Endometrial microvascular endothelial cells (primary cell): ENCODE data around the gene DNAJC15. TPM values are rescaled to one million over a fixed set of nuclear protein-coding genes. Genes with fewer than 3 reads are reported as not detected.
"Not testable (repeated sequence)": the region's sequence is repeated elsewhere in the genome, so short reads cannot be mapped to it uniquely, and the experiment has no call there.

Source experiments
- in situ Hi-C: cut with HindIII; loops from 2 replicates; pipeline ENCODE4 v1.10.0; 2017; ENCODE audit warnings: low sequenced_read_pairs, low pct_unique_long_range_greater_than_20kb; ENCODE audit errors: inconsistent ontology term
- total RNA-seq: library from RNA; depleted of rRNA; stranded (reverse); fragments of >200 nt; gene quantifications from one replicate; pipeline ENCODE4 v1.2.3, GENCODE V29; 2015; ENCODE audit errors: inconsistent ontology term

Gene DNAJC15
- 24.5 TPM for total RNA-seq

DNA sequence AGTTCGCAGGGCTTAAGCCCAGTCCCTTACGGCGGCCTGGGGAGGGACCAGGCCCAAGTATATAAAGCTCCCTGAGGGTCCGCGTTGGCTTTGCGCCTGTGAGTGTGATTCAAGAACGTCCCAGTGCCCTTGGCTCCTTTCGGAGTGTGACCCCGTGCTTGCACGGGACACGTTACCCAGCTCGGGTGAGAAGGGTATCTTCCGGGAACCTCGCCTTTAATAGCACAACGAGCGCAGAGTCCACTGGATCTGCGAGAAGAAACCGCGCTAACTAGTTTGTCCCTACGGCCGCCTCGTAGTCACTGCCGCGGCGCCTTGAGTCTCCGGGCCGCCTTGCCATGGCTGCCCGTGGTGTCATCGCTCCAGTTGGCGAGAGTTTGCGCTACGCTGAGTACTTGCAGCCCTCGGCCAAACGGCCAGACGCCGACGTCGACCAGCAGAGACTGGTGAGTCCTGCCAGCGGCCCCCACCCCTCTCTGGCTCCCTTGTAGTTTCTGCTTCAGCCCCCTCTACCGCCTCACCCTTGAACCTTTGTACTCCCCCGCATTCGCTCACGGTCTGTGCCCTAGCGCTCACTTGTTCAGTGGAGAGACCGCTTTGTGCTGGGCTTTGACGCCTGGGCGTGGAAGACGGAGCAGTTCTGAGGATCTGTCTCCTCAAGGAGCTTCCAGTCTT lies at the start of gene DNAJC15:
DNAJC15 (plus strand) TSS at position 298 of the 675 bp plus-strand sequence; CDS start at position 339, 41 bp downstream.
- in situ Hi-C loops: no loop called here

DNA sequence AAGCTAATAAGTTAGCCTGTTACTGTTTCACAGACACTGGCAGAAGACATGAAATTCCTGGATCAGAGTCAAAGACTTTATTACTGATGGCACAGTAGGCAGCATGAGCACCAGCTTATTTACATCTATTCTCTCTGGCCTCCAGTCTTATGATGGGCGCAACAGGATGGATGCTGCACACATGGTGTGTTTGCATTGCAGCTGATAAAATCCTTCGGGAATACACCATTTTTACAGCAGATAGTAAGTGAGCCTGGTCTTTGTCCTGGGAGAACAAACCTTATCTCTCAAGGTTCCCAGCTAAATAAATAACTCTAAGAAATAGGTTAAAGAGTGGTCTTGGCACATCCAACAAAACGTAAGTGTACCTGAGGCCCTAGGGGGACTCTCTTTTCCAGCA lies 47.3 kb upstream of the DNAJC15 start:
- in situ Hi-C loops: no loop called here

DNA sequence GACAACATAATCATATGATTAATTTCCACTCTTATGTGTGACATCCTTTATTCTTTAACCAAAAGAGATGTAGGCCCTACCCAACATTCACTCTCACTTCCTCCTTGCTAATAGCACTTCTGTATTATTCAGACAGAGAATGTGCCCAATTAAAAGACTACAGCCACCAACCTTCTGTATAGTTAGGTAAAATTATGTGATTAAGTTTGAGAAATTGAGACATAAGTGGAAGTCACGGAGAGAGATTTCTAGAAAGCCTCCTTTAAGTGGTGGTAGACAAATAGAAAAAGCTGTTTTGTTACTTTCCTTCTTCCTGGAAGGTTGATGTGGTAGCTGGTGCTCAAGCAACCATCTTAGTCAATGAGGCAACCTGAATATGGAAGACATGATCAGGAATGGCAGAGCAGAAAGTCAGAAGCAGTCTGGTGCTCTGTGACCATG lies 46.1 kb upstream of the DNAJC15 start:
- in situ Hi-C loops: no loop called here

DNA sequence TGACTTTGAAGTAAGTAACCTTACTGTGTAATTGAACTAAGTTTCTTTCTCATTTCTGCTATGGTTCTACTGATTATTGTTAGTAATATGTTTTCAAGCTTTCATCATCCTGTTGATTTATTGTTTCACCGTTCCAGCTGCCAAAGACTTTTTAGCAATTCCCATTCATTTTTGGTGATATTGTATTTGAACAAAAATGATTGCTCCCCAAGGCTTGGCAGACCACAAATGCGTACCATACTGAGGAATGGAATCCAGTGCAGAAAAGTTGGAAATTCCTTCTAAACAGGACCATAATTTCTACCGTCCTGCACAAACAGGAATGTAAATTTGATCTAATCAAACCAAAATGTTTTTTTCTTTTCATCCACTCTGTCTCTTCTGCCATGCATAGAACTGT lies 42.1 kb upstream of the DNAJC15 start:
- in situ Hi-C loops: no loop called here

DNA sequence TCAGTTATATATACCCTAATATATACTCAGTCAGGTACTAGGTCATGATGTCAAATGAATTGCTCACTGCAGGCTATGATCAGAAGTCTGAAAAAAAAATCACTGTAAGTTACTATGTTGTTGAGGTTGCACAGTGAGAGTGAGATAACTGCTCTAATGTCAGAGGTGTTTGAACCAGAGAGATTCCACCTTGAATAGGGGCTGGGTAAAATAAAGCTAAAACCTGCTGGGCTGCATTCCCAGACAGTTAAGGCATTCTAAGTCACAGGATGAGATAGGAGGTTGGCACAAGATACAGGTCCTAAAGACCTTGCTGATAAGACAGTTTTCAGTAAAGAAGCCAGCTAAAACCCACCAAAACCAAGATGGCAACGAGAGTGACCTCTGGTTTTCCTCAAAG lies 41.5 kb upstream of the DNAJC15 start:
- in situ Hi-C loops: no loop called here

DNA sequence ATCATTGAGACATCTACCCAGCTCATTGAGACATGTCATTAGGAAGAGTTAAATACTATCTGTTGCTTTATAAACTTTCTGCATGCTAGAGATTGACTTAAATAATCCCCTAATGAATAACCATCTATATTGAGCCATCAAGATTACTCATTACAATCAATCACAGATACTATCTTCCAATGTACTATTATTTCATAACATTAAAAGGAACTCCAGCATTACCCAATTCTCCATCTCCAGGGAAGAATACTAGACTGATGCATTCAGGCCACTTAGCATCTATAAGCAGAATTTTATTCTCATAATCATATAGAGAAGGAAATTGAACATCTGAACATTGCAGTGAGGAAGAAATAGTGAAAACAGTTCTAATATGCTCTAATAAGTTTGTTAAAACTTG lies 39.4 kb upstream of the DNAJC15 start:
- in situ Hi-C loops: no loop called here

DNA sequence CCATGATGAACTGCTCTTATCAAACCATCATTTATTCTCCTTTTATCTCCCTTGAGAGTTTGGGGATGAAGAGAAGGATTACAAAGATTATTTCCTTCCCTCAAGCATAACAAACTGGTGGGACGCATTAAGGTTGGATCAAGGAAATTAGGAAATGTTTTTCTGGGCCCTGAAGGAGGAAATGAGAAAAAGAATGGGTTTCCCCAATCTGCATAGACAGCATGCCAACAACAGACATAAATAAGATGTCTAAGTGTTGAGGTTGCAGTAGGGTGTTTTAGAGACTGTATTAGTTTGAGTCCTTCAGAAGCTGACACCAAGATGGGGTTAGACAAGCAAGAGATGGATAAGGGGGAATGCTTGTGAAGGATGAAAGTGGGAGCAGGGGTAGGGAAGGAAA lies 38.7 kb upstream of the DNAJC15 start:
- in situ Hi-C loops: no loop called here

DNA sequence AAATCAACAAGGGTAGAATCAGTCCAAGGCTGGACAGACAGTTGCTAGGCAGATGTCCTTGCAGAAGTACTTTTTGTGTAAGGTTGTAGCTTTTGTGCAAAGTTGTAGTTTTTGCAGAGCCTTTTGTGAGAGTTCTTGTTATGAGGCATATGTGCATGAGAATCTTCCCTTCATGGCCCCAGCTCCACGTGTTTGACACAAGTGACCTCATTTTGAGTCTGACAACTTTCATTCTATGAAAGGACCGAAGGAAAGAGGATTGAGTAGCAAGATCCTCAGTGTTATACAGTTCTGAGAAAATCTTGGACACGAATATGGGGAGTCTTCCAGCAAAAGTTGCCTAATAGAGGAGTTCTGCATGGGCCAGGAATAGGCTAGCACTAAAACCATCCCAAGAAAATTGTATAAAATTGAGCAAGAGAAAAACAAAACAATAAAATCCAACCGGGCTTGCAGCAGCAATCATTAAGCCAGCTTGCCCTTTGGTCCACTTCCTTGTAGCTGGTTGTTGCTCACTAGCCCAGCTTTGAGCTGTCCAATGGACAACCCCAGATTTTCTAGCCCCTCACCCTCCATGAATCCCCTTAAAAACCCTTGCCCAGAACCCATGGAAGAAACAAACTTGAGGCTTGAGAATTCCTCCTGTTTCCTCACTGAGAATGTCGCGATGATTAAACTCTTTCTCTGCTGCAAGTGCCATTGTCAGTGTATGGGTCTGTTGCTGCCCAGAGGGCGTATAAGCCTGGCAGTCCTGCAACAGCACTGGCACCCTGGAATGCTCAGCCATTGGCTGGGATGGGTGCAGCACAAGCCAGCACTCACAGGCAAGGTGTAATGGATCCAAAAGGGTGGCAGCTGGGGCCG lies 37.8 kb upstream of the DNAJC15 start:
- in situ Hi-C loops: no loop called here

DNA sequence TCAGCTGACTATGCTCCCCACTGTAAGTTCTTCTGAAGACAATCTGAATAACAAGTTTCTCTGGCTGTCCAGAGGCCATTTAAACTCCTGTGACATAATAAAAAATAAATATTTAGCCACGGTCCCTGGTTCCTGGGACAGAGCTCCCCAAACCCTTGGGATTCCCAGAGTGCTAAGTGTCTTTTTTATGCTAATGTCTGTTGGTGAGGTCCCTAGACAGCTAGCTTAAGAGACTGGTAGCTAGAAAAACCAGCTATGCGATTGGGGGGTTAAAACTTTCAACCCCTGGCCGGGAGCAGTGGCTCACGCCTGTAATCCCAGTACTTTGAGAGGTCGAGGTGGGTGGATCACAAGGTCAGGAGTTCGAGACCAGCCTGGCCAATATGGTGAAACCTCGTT lies 37.2 kb upstream of the DNAJC15 start:
- in situ Hi-C loops: no loop called here

DNA sequence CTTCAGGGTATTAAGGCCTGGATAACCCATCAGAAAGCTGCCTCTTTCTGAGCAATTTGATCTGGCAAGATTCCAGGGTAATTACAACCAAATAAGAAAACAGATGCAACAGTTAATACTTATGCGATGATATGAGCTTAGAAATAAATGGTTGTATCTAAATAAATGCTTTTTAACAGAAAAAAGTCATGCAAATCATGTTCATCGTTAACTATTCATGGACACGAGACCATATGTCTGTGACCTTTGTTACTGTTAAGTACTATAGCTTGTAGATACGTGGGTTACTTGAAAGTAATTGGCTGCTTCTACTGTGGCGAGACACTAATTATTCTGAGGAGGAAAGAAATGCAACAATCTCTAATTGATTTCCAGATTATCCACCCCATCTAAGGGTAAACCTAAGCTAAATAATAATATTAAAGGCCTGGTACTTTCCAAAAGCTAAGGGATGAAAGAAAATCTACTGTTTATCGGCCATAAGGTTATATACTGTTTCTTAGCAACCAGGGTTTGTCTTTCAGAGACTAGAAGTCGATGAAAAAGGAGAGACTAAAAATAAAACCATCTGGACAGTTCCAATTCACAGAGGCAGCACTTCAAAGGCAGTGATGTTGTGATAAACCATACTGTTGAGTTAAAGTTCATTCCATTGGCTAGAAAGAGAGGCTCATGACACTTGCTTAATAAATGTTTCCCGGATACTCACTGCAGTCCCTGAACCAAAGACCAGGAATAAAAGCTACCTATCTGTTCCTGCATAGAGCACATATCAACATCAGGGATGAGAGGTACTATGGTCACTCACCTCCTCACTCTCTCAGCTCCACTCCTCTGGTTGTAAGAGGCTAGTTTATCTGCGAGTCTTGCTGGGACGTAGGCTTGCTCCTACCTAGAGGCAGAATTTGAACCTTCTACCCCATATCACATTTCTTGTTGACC lies 32.8 kb upstream of the DNAJC15 start:
- in situ Hi-C loops: no loop called here

DNA sequence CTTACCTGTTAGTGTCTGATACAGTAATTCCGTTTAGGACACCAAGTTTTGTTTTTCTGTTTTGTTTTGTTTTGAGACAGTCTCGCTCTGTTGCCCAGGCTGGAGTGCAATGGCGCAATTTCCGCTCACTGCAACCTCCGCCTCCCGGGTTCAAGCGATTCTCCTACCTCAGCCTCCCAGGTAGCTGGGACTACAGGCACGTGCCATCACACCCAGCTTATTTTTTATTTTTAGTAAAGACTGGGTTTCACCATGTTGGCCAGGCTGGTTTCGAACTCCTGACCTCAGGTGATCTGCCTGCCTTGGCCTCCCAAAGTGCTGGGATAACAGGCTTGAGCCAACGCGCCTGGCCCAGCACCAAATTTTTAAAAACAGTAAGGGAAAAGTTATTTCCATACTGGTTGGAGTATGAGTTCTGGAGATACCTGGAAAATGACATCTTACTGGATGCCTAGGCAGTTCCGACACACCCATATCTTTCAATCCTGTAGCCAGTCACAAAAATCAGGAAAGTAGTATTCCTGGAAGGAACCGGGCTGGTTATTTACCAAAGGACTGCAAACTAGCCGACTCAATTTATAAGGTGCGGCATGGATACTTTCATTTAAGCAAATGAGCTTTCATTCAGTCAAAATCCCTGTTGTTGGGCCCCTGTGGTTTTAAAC lies 32.0 kb upstream of the DNAJC15 start:
- in situ Hi-C loops: not testable (repeated sequence)

DNA sequence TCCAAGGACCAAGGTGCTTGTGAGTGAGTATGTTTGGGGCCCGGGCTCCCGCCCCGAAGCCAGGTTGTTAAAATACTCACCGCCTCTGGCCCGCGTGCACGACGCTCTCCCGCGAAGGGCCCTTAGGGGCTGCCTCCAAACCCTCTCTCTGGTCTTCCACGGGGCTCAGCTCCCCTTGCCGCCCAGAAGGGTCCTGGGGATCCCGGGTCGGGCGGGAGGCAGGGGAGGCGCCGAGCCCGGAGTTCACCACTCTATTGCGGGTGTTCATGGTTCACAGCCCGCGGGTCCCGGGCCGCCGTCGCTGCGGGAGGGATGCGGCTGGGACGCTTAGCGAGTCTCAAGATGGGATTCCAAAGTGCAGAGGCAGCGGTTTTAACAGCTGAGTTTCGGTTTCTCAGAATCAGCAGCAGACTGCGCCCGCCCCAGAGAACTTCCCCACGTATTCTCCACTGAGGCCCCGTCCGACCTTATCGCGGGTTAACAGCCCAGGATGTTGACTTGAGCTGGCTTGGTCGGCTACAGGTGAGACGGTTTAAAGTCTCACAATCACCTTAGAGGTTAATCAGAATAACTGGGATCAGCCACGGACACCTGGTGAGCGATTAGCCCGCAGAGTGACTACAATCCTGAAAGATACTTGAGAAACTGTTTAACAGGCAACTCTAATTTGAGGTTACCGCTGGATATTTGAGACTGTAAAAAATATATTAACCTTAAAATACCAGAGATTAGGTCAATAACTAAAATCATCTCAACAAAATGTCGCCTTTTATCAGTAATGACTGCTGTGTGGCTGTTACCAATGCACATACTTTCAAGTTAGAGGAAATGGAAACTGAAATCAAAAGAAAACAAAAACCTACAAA lies 31.3 kb upstream of the DNAJC15 start, which contains the start of gene EPSTI1:
EPSTI1 (minus strand) TSS at position 344 of the 866 bp plus-strand sequence; CDS start at position 268, 76 bp downstream.
- in situ Hi-C loops: no loop called here

DNA sequence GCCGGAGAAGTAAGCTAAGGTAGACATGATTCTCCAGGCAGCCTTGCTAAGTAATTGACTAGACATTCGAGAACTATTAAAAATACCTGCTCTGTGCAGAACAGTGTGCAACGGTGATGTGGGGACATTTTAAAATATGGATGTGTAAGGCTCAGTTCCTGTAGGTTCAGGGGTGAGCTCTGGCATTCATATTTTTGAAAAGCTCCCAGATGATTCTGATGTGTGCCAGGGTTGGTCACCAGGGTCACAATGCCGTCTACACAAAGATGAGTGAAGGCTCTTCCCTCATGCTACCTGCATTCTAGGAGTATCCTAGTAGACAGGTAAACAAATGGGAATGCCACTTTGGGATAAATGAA lies 30.6 kb upstream of the DNAJC15 start:
- in situ Hi-C loops: no loop called here

DNA sequence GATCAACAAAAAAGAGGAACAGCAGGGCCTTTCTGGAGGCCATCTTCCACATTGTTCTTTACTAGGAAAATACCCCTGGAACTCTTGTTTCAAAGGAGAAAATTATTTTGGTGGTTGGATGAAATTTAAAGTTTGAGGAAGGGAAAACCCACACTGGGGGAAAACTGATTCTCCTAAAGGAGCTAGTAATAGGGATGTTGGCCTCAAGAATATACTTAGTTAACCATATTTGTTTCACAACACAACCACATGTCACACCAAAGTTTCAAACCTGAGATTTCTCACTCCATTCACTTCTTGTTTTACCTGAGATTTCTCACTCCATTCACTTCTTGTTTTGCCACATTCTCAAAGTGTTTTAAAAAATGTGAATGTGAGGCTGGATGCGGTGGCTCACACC lies 28.5 kb upstream of the DNAJC15 start:
- in situ Hi-C loops: no loop called here

DNA sequence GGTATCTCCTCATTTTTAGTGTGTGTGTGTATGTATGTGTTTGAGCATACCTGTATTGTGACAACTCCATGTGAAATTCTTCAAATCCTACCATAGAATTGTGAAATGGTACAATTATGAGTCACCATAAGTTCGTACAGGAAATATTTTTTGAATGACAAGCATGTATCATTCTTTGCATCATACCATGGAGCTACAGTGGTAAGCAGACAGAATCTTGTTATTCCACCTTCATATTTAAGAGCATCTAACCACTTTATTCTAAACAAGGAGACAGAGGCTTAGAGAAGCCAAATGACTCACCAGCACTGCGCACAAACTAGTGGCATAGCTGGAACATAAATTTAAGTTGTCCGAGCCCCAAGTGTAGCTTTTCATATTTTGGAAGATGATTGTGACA lies 26.8 kb upstream of the DNAJC15 start:
- in situ Hi-C loops: no loop called here

DNA sequence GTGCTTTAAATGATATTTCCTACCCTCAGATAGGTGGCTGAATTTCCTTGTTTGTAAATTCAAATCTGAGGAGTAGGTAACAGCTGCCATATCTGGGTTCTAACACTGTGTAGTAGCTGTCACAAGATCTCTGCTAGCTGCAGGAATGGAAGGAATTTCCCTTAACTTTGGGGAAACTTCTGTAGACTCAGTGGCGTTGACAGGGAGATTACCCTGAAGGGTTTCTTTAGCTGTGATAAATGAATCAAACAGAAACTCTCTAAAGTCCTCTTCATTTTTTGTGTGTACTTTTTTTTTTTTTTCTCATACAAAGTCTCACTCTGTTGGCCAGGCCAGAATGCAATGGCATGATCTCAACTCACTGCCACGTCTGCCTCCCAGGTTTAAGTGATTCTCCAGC lies 26.0 kb upstream of the DNAJC15 start:
- in situ Hi-C loops: no loop called here

DNA sequence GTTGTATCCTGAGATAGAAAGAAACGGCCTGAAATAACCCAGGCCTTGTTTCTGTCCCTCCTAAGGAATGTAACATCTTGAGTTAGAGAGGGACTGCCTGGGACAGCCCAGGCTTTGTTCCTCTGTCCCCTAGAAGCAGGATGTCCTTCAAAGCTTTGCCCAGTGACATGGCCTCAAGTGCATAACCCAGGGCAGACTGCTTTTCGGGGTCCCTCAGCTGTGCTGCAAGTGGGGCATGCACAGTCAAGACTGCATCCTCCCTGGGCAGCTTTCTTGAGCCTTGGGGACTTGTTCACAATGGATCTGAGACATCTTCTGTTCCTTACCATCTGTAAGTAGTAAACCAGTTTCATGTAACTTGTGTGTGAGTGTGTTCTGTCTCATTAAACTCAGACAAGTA lies 23.9 kb upstream of the DNAJC15 start:
- in situ Hi-C loops: no loop called here

DNA sequence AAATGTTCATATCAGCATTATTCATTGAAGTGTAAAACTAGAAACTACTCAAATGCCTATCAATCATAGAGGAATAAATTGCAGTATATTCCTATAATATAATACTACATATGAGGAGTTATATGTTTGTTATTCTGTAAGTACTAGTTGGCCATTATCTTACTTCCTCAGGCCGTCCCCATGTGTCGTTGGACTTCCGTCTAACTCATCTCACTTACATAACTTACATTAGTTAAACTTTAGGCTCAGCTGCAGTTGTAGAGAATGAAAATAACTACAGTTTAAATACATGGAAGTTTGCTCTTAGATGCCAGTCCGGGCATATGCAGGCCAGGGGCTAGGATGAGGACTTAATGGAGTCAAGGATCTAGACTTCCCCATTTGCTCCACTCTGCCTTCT lies 22.7 kb upstream of the DNAJC15 start:
- in situ Hi-C loops: no loop called here
